ENCODE results near the gene COL26A1. TPM values are rescaled to one million over a fixed set of nuclear protein-coding genes. Genes with fewer than 3 reads are reported as not detected.

Gene COL26A1
- total RNA-seq, 4 donors from 2014 or later = not detected

DNA sequence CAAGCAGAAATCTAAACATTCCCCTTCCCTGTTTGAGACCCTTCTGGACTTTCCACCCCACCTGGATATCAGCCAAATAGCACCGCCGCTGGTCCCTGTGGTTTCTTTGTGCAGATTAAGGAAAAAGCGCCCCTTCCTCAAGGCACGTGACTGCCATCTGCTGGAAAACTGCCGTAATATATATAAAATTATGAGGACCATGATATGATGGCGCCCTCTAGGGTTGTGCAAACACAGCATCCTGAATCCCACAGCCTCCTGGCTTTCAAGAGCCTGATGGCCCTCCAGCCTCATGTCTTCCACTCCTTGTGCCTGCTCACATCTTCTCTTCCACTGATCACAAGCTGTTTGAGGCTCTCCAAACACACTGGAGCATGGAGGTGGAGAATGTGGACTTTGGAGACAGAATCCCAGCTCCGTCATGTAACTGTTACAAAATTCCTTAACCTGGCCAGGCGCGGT, 145.1 kb downstream of the COL26A1 start:
- Histone ChIP-seq H3K4me1 (no peaks in the 10 kb centered on the region), H3K27me3 (peaks cover 4 to 21% (median 20%) of the 10 kb centered on the region in 3 donors), H3K9me3 (no peaks in the 10 kb centered on the region), H3K4me3 (no peak overlapping the region), H3K27ac (no peak overlapping the region), H3K36me3 (no peaks in the 10 kb centered on the region)
- intact Hi-C loops (cut with DNase I; ENCODE audit: low total_unique reads) (no loop called here), in situ Hi-C loops (cut with MboI; ENCODE audit: low sequenced_read_pairs in 4 of 4) (no loop called here)
- no peak for DNase-seq
- ATAC-seq = no peak
- TF ChIP-seq, protein P1, sequence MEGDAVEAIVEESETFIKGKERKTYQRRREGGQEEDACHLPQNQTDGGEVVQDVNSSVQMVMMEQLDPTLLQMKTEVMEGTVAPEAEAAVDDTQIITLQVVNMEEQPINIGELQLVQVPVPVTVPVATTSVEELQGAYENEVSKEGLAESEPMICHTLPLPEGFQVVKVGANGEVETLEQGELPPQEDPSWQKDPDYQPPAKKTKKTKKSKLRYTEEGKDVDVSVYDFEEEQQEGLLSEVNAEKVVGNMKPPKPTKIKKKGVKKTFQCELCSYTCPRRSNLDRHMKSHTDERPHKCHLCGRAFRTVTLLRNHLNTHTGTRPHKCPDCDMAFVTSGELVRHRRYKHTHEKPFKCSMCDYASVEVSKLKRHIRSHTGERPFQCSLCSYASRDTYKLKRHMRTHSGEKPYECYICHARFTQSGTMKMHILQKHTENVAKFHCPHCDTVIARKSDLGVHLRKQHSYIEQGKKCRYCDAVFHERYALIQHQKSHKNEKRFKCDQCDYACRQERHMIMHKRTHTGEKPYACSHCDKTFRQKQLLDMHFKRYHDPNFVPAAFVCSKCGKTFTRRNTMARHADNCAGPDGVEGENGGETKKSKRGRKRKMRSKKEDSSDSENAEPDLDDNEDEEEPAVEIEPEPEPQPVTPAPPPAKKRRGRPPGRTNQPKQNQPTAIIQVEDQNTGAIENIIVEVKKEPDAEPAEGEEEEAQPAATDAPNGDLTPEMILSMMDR (IDR thresholded peaks at IDR 0.05 in 4 of 5, conservative IDR thresholded peaks at IDR 0.05 in 1 of 5) = no peak
- TF ChIP-seq POLR2A (IDR thresholded peaks at IDR 0.05) = no peak

DNA sequence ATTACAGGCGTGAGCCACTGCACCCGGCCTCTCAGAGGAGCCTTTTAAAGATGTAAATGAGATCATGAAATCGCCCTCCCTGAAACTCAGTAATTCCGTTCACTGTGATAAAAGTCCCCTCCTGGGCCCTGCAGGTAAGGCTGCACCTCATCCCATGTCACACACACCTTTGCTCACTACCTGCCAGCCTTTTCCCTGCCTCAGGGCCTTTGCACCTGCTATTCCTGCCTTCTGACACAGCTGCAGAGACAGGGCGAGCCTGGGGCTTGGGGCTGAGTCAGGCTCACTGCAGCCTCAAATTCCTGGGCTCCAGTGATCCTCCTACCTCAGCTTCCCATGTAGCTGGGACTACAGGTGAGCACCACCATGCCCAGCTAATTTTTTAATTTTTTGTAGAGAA, 147.6 kb downstream of the COL26A1 start:
- H3K4me1 ChIP-seq = no peaks in the 10 kb centered on the region
- peaks cover 21 to 33% (median 29%) of the 10 kb centered on the region in 3 donors for H3K27me3 ChIP-seq
- no peak overlapping the region for H3K27ac ChIP-seq
- TF ChIP-seq, protein P1 (IDR thresholded peaks at IDR 0.05 in 4 of 5, conservative IDR thresholded peaks at IDR 0.05 in 1 of 5) = no peak
- no peak for TF ChIP-seq POLR2A (IDR thresholded peaks at IDR 0.05)
- ATAC-seq (no peak), DNase-seq (no peak)
- H3K9me3 ChIP-seq = no peaks in the 10 kb centered on the region
- H3K36me3 ChIP-seq = no peaks in the 10 kb centered on the region
- intact Hi-C loops (cut with DNase I; ENCODE audit: low total_unique reads) = no loop called here
- no peak overlapping the region for H3K4me3 ChIP-seq
- in situ Hi-C loops (cut with MboI; ENCODE audit: low sequenced_read_pairs in 4 of 4) = no loop called here

DNA sequence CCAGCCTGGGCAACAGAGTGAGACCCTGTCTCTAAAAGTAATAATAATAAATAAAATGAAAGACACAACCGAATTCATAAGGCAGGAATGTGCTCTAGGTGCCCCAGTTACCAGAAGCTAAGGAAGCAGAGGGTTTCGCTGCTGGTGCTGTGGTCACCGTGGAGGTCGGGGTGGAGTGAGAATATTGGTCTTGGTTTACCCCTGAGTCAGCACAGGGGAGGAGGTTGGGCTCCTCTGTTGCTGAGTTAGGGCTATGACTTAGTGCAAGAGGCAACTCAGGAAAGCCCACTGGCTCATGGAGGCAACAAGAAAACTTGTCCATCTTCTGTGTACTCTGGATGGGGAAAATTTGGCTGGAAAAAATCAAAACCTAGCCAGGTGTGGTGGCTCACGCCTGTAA, 149.3 kb downstream of the COL26A1 start:
- no peaks in the 10 kb centered on the region for H3K4me1 ChIP-seq
- in situ Hi-C loops (cut with MboI; ENCODE audit: low sequenced_read_pairs in 4 of 4) = no loop called here
- no peak for TF ChIP-seq POLR2A (IDR thresholded peaks at IDR 0.05)
- TF ChIP-seq, protein P1 (IDR thresholded peaks at IDR 0.05 in 4 of 5, conservative IDR thresholded peaks at IDR 0.05 in 1 of 5) = no peak

DNA sequence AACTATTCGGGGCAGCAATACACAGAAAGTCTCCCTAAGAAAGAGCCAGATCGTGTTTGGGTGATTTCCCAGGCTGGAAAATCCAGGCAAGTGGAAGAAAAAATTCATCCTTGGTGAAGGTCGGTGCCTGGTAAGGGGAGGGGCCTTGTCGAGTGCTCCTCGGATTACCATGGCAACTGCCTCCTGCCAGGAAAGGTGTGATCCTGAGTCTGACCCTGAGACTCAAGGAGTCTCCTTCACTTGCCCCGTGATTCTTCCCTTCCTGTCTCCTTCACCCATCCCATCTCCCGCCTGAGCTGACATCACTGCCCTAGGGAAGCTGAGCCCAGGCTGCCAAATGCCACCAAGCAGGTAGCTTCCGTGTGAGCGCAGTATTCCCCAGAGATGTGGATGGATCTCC, 154.2 kb downstream of the COL26A1 start:
- no peak for ATAC-seq
- TF ChIP-seq POLR2A (IDR thresholded peaks at IDR 0.05) = no peak
- TF ChIP-seq, protein P1 (IDR thresholded peaks at IDR 0.05 in 4 of 5, conservative IDR thresholded peaks at IDR 0.05 in 1 of 5) = no peak
- no peak overlapping the region for H3K4me3 ChIP-seq
- in situ Hi-C loops (cut with MboI; ENCODE audit: low sequenced_read_pairs in 4 of 4) (no loop called here), intact Hi-C loops (cut with DNase I; ENCODE audit: low total_unique reads) (no loop called here)
- H3K27me3 ChIP-seq = peaks cover 12 to 18% (median 16%) of the 10 kb centered on the region in 3 donors
- no peak overlapping the region for H3K27ac ChIP-seq
- H3K36me3 ChIP-seq = no peaks in the 10 kb centered on the region
- H3K9me3 ChIP-seq = no peaks in the 10 kb centered on the region
- DNase-seq = no peak
- peaks cover 0 to 6% of the 10 kb centered on the region in 2 donors for H3K4me1 ChIP-seq

More for the DNA sequence above, 149.3 kb downstream of the COL26A1 start:
- no peak overlapping the region for H3K4me3 ChIP-seq
- intact Hi-C loops (cut with DNase I; ENCODE audit: low total_unique reads) = no loop called here
- no peak overlapping the region for H3K27ac ChIP-seq
- peaks cover 21 to 34% (median 29%) of the 10 kb centered on the region in 3 donors for H3K27me3 ChIP-seq
- DNase-seq = no peak
- no peak for ATAC-seq
- no peaks in the 10 kb centered on the region for H3K36me3 ChIP-seq
- no peaks in the 10 kb centered on the region for H3K9me3 ChIP-seq

DNA sequence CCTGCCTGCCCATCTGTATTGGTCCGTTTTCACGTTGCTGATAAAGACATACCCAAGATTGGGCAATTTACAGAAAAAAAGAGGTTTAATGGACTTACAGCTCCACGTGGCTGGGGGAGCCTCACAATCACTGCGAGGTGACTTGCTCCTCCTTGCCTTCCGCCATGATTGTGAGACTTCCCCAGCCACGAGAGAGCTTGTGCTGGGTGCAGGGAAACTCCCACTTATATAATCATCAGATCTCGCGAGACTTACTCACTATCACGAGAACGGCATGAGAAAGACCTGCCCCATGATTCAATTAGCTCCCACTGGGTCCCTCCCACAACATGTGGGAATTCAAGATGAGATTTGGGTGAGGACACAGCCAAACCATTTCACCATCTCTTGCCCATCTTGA, 154.6 kb downstream of the COL26A1 start:
- ATAC-seq (no peak), DNase-seq (no peak)
- intact Hi-C loops (cut with DNase I; ENCODE audit: low total_unique reads) = no loop called here
- peaks cover 0 to 6% of the 10 kb centered on the region in 2 donors for H3K4me1 ChIP-seq
- in situ Hi-C loops (cut with MboI; ENCODE audit: low sequenced_read_pairs in 4 of 4) = no loop called here
- no peak overlapping the region for H3K4me3 ChIP-seq
- TF ChIP-seq POLR2A (IDR thresholded peaks at IDR 0.05) = no peak
- TF ChIP-seq, protein P1 (IDR thresholded peaks at IDR 0.05 in 4 of 5, conservative IDR thresholded peaks at IDR 0.05 in 1 of 5) = no peak
- H3K27me3 ChIP-seq = peaks cover 11 to 16% (median 14%) of the 10 kb centered on the region in 3 donors
- no peaks in the 10 kb centered on the region for H3K9me3 ChIP-seq
- no peaks in the 10 kb centered on the region for H3K36me3 ChIP-seq
- H3K27ac ChIP-seq = no peak overlapping the region

Data from gastrocnemius medialis (tissue), 4 donors.